8988T (cell line): ENCODE results near the gene ZCCHC8.
"Not testable (repeated sequence)": the region's sequence is repeated elsewhere in the genome, so short reads cannot be mapped to it uniquely, and the experiment has no call there.

ENCODE experiments used
- DNase-seq: peaks from one replicate; pipeline ENCODE4 v3.0.0; 2011

Gene ZCCHC8

DNA sequence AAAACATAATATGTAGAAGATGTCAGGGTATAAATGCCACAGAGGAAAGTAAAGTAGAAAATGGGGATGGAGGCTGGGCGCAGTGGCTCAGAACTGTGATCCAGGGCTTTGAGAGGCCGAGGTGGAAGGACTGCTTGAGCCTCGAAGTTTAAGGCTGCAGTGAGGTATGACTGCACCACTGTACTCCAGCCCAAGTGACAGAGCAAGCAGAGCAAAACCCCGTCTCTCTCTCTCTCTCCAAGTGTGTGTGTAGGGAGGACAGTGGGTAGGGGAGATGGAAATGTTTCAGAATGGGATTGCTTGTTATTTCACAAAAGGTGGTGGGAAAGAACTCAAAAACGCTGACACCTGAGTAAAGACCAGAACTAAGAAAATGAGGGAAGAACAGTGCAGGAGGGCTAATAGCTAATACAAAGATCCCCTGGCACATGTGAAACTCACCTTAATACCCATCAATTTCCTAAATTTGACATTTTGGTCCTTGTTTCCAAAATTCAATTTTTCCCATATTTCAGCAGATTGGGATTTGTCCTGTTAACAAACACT lies 5.7 kb upstream of the ZCCHC8 start:
- DNase-seq: no peak

DNA sequence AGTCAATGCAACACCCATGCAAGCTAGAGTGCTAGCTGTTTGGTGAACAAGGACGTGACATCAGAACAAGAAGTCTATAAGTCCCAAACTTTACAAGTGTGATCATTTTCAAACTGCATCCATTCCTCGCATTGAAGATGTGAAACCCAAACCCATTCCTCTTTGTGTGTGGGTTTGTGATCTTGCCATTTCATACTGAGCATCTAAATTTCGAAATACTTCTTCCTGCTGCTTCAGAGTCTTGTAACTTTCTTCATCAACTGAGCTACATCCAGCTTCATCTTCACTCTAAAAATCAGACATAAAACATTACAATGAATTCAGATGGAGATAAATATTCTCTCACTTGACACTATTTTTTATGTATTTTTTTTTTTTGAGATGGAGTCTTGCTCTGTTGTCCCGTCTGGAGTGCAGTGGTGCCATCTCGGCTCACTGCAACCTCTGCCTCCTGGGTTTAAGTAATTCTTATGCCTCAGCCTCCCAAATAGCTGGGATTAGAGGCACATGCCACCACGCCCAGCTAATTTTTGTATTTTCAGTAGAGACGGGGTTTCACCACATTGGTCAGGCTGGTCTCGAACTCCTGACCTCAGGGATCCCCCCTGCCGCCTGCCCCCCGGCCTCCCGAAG lies 4.8 kb upstream of the ZCCHC8 start:
- DNase-seq: no peak

DNA sequence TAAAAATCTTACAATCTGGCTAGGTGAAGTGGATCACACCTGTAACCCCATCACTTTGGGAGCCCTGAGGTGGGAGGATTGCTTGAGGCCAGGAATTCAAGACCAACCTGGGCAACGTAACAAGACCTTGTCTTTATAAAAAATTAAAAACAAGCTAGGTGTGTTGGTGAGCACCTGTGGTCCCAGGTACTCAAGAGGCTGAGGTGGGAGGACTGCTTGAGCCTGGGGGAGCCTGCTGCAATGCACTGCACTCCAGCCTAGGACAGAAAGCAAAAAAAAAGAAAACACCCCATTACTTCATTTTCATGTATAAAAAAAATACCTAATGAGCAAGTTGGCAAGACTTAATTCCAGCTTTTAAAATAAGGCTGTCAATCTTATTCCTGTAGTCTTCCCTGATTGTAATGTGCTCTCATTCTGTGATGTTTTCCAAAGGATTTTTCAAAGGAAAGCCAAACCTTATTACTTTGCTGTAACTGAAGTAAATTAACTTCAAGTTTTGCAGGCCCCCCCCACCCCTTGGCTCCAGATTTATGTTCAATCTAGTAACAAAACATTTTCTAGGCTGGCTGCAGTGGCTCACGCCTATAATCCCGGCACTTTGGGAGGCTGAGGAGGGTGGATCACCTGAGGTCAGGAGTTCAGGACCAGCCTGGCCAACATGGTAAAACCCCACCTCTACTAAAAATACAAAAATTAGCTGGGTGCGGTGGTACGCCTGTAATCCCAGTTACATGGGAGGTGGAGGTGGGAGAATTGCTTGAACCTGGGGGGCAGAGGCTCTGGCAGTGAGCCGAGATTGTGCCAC lies 3.3 kb upstream of the ZCCHC8 start:
- DNase-seq: no peak

DNA sequence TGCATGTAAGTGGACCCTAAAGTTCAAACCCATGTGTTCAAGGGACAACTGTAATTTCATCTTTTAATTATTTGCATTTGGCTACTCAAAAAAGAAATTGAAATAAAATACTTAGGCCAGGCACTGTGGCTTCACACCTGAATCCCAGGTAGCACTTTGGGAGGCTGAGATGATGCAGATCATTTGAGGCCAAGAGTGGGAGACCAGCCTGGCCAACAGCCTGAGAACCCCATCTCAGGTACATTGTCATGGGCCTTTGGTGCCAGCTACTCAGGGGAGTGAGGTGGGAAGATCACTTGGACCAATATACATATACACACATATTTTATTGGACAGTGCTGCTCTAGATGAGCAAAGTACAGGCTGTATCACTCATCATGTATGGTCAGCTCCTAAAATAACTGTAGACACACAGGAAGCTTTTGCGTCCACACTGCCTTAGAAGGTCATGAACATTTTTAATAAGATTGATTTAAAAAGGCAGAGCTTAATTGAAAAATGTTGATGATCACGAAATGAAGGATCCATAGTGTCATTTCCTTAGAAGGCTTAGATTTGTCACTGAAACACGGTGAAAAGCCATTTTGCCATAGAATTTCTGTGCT lies 2.5 kb upstream of the ZCCHC8 start:
- no peak for DNase-seq

DNA sequence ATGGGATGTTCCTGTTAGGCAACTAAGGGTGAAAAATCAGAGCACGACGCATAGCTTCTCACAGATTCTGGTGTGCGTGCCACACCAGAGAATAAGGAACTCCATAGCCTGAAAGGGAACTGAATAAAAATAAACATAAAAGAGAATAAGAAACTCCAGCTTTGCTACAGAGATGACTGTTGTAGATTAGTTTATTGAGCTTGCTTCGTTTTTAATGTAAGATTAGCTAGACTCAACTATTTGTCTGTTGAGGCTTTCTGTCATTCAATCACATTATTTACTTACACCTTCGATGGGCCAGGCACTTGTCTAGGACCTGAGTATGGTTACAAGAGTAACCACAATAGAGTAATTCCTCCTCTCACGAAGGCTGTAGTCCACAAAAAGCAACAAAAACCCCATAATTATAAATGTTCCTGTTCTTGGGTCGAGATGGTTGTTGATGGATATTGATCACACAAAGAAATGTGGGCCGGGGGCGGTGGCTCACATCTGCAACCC lies 807 bp upstream of the ZCCHC8 start:
- DNase-seq: no peak

DNA sequence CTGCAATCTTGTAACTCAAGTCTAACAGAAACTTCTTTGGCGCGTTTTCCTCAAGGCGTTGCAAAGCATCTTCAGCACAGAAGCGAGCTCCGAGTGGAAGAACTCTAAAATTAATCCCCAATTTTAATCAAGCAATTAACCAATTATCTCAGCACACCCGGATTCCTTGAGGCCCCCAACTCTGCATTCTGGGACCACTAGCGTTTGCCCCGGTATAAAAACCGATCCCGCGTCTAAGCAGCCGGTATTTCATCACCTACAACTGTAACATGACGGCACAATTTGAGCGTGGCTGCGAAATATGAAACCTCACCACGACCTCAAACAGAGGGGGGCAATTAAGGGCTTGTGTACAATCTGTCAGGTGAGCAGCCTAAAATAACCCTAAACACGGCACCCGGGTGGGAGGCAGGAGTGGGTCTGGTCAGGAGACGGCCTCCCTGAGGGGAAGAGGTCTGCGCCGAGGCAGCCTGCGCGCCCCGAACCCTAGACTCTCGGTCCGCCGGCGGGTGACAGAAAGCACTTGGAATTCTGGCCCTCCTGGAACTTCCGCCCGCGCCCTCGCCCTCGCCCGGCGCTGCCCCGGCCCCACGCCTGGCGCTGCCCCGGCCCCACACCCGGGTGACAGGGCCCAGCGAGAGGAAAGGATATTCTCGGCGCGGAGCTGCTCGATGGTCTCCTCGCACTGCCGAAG lies 594 bp downstream of the ZCCHC8 start:
- DNase-seq: peak; percentile 23

DNA sequence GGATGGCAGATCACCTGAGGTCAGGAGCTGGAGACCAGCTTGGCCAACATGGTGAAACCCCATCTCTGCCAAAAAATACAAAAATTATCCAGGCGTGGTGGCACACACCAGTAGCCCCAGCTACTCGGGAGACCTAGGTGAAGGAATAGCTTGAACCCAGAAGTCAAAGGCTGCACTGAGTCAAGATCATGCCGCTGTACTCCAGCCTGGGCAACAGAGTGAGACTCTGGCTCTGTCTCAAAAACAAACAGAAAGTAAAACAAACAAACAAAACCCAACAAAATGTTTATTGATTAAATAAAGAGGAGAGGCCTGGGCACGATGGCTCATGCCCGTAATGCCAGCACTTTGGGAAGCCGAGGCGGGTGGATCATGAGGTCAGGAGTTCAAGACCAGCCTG lies 5.5 kb downstream of the ZCCHC8 start:
- no peak for DNase-seq

DNA sequence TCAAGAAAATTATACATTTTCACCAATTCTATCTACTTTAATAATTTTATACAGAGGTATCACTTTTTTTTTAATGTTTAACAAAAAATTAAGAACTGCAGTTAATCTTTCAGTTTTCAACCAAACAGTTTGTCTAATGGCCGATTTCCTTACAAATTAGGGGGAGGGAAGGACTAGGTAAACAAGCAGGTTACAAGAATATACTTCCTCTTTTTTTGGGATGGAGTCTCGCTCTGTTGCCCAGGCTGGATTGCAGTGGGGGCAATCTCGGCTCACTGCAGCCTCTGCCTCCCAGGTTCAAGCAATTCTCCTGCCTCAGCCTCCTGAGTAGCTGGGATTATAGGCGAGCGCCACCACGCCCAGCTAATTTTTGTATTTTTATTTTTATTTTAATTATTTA lies 7.5 kb downstream of the ZCCHC8 start:
- not testable (repeated sequence) for DNase-seq

DNA sequence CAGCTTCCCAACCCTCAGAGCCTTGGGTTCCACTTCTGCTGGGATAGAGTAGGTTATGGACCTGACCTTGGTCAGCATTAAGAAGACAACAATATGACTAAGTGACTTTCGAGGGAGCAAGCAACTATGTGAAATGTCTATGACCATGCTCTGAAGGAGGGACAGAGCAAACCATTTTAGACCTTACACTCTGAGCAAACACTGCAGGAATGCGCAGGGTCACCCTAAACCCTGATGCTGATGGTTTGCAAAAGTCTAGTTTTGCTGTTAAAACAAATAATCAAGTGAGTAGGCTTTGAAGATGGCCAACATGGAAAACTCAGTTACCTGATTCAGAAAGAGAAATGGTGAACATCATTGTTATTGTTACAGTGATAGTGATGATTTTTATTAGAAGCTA lies 8.7 kb downstream of the ZCCHC8 start:
- no peak for DNase-seq

DNA sequence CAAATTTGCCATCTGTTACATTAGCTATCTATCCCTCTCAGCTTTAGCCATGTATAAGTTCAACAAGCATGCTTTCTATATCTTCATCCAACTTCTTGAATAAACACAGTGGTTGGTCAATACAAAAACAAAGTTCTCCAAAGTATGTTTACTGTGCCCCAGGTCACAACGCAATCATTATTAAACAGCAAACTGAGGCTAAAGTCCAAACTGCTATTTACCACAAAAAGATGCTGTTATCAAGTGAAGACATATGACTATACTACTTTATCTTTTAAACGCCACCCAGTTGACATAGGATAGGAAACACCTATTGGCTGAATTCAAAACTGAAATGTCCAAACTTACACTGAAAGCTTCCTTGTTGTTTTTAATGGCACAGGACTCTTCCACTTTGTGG lies 11.7 kb downstream of the ZCCHC8 start:
- DNase-seq: no peak

DNA sequence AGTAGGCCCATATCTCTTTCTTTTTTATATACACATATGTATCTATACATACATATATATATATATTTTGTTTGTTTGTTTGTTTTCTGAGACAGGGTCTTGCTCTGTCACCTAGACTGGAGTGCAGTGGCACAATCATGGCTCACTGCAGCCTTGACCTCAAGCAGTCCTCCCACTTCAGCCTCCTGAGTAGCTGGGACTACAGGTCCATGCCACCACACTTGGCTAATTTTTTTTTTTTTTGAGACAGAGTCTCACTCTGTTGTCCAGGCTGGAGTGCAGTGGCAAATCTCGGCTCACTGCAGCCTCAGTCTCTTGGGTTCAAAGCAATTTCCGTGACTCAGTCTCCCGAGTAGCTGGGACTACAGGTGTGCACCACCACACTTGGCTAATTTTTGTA lies 12.9 kb downstream of the ZCCHC8 start:
- DNase-seq: not testable (repeated sequence)

DNA sequence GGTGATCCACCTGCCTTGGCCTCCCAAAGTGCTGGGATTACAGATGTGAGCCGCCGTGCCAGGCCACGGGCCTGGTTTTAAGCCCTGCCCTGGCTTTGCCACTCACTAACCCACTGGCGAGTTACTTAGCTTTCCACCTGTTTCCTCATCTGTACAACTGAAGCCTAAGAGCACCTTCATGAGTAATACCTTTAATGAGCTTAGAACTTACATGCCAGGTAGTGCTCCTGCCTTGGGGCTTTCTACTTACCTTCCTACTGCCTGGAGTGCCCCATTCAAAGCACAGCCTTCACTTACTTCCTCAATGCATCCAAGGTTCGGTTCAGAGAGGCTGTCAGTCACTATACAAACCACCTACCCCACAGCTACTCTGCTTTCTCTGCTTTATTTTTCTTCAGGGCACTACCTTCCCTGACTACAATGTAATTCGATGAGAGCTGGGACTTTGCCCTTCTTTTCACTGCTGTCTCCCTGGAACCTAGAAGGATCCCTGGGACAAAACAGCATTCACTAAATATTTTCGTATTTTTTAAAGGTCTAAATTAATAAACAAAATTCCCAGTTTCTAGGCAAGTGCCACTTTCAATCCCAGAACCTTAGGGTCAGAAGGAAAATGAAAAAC lies 13.8 kb downstream of the ZCCHC8 start:
- DNase-seq: no peak

DNA sequence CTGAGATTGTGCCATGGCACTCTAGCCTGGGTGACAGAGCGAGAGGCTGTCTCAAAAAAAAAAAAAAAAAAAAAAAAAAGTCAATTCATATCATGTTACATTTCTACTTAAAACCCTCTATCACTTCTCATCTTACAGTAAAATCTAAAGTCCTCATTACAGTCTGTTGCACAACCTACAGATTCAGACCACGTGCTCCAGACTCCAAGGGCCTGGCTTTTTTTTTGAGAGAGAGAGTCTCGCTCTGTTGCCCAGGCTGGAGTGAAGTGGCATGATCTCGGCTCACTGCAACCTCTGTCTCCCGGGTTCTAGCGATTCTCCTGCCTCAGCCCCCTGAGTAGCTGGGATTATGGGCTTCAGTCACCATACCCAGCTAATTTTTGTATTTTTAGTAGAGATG lies 14.4 kb downstream of the ZCCHC8 start:
- DNase-seq: not testable (repeated sequence)

DNA sequence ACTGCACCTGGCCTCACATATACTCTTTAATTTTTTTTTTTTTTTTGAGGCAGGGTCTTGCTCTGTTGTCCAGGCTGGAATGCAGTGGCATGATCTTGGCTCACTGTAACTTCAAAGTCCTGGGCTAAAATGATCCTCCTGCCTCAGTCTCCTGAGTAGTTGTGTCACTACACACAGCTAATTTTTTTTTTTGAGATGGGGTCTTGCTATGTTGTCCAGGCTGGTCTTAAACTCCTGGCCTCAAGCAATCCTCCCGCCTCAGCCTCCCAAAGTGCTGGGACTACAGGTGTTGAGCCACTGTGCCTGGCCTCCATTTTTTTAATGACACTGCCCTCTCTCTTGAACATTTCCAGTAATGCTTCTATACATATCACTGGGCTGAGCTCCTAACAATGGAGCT lies 16.3 kb downstream of the ZCCHC8 start:
- not testable (repeated sequence) for DNase-seq

DNA sequence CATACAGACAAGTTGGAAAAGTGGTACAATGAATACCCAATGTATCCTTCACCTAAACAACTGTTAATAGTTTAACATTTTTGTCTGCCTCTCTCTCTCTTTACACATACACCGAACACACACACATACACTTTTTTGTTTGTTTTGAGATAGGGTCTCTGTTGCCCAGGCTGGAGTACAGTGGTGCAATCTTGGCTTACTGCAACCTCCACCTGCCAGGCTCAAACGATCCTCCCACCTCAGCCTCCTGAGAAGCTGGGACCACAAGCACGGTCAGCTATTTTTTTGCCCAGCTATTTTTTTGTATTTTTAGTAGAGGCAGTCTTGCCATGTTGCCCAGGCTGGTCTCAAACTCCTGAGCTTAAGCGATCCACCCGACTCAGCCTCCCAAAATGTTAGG lies 16.8 kb downstream of the ZCCHC8 start:
- no peak for DNase-seq

DNA sequence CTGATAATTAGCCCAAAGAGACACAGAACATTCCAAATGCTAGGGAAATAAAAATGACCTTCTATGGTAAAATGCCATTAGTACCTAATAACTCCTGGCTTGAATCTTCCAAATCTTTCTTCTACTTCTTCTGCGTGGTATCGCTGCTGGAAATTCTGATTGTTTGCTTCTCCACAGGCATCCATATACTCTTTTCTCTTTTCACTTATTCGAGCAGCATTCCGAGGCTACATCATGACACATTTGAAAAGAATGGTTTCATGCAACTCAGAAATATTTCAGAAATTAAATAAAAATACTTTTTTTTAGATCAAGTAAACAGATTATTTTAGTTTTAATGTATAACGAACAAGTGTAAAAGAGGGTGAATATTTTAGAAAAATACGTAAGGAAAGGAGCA lies 18.9 kb downstream of the ZCCHC8 start:
- DNase-seq: no peak

DNA sequence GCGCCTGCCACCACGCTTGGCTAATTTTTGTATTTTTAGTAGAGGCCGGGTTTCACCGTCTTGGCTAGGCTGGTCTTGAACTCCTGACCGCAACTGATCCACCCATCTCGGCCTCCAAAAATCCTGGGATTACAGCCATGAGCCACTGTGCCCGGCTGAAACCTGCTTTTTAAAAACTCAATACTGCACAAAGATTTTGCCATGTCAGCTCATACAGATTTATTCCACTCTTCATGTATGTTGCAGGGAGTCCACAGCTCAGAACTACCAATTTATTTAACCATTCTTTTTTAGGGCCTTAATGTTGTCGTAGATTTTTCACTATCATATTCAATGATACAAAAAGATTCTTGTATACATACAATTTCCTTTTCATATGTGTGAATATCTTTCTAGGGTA lies 20.0 kb downstream of the ZCCHC8 start:
- DNase-seq: no peak

DNA sequence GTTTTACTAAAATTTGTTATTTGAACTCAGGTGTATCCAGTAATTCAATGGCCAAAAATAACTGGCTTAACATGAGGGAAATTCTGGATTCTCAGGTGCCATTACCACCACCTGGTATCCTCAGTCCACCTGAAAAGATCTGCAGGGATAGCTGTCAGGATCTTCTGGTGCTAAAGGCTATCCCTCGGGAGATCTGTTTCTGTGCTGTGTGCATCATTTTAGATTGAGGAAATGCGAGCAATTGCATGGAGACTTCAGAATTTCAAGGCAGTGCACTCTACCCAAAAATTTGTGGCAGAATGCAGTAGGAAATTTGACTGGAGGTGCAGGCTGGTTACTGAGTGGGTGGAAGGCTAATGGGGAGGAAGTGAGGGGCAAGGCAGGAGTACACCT lies 26.4 kb downstream of the ZCCHC8 start:
- DNase-seq: no peak

DNA sequence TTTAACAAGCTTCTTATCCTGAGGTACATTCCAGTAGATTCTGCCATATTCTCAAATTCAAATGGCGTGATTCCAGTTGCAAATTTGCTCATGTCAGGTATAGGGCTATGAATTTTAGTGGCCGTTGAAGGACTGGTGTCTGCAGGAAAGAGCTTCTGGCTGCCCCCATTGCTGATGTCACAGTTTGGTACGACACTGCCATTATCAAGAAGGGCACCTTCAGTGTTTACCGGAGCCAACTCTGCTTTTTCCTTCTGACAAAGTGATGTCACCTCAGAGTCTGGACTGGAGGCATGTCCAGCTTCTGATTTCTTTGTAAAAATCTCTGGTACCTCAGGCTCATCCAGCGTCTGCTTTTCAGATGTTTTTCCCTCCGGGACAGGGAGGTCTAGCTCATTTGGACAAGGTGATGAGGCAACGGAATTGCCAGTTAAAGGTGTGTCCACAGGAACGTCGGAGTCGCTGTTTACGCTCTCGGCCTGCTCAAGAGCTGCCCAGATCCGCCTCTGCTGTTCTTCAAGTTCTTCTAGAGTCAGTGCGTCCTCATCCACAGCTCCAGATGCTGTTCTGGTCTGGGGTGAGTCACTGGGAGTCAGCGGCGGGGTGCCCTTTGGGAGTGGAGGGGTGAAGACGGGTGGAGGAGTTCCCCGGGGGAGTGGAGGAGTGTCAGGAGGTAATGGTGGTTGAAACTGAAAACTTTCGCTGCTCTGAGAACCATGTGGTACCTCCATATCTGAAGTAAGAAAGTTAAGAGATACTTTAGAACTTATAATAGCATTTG lies 27.0 kb downstream of the ZCCHC8 start:
- no peak for DNase-seq

DNA sequence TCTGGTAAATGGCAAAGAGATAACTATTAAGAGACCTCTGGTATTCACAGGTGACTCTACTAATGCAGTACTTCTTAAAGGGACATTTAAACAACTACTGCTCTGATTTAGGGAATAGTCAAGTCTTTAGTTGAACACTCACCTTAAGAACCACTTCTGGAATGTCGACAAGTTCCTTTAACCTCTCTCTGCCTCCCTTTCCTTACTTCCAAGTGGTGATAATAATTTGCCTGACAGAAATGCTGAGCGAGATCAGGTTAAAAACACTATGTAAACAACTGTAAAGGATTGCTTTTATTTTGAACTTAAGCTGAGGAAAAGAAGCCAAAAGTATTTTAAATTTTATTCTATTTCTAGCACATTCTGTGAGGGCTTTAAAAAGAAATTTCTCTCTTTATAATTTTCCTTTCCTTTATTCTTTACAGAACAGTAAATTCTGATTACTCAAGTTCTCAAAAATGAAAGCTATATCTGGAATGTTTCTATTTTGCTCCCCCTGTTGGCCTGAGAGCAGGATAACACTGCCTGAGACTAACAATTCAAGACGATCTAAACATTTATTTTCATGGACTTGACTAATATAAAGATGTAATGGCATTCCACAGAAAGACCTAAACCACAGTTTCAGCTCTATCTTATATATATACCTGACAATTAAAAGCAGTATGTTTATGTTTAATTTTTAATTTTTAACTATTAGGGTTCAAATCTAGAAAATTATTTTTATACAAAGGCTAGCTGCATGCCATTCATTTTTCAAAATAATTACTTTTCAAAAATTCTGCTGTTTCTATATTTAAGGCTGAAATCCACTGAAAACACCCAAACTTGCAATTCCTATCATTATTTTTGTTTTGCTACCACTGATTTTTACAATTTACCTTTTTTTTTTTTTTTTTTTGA lies 29.2 kb downstream of the ZCCHC8 start:
- no peak for DNase-seq

DNA sequence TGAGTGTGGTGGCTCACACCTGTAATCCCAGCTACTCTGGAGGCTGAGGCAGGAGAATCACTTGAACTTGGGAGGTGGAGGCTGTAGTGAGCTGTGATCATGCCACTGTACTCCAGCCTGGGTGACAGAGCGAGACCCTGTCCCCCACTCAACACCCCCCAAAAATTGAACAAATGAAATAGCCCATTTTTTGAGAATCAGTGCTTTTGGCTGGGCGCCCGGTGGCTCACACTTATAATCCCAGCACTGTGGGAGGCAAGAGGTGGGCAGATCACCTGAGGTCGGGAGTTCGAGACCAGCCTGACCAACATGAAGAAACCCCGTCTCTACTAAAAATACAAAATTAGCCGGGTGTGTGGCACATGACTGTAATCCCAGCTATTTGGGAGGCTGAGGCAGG lies 30.2 kb downstream of the ZCCHC8 start:
- DNase-seq: not testable (repeated sequence)
